Mesothelial cell of epicardium (in vitro differentiated cells): Measurements from ENCODE around the gene ATG4D. TPM values are rescaled to one million over a fixed set of nuclear protein-coding genes. Genes with fewer than 3 reads are reported as not detected.

ENCODE experiments used
- DNase-seq, 2 experiments: peaks; one replicate each; pipeline ENCODE4 v3.0.0; 2021; ENCODE audit warnings: low spot score in 2 of 2; ENCODE audit not compliant: unreplicated experiment in 2 of 2
- H3K27ac Mint-ChIP-seq: 2 replicates; pipeline ENCODE4 v1.8.0; 2021; ENCODE audit warnings: mixed read lengths
- H3K27me3 Mint-ChIP-seq: 2 replicates; pipeline ENCODE4 v1.8.0; 2021; ENCODE audit warnings: low read depth, mixed read lengths
- H3K36me3 Mint-ChIP-seq: 2 replicates; pipeline ENCODE4 v1.8.0; 2021; ENCODE audit warnings: mixed read lengths
- H3K4me1 Mint-ChIP-seq: 2 replicates; pipeline ENCODE4 v1.8.0; 2021; ENCODE audit warnings: mixed read lengths
- H3K4me3 Mint-ChIP-seq: 2 replicates; pipeline ENCODE4 v1.8.0; 2021; ENCODE audit warnings: mild to moderate bottlenecking, moderate library complexity, mixed read lengths
- H3K9me3 Mint-ChIP-seq: 2 replicates; pipeline ENCODE4 v1.8.0; 2021; ENCODE audit warnings: mixed read lengths
- total RNA-seq: library from RNA; stranded (reverse); gene quantifications from 3 replicates; pipeline ENCODE4 v1.2.1, GENCODE V29; 2021
- TF ChIP-seq, protein P1 (sequence below): fragments of 200-600 bp; sonication (generic); IDR thresholded peaks from one replicate; pipeline ENCODE4 v1.5.0; 2021; ENCODE audit warnings: antibody characterized with exemption; ENCODE audit not compliant: unreplicated experiment

ATG4D gene
- total RNA-seq, 1 donor from 2014 or later: 37.3 TPM

DNA sequence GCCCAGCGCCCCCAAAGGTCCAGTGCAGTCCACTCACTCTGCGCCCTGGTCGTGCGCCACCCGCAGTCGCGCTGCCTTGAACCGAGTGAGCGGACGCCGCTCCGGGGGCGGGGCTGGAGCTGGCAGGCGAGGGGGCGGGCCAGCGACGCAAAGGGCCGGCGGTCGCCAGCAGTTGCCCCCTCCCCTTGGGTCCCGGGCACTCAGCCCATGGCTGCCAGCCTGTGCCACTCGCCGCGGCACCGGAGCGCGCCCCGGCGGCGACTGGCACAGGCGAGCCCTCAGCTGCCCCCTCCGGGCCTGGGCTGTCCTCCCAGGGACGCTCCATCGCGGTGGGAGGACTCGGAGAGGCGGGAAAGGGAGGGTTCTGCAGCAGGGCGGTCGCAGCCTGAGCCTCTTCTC, 26.3 kb upstream of the ATG4D start, which contains the start of gene S1PR5:
Gene S1PR5 (minus strand): TSS at position 87 of the 399 bp plus-strand sequence. CDS start 2,436 bp downstream, outside the sequence.
- Mint-ChIP-seq H3K27ac (peak within 1 kb of the TSS; percentile 73), H3K9me3 (no peaks in the 10 kb centered on the region), H3K27me3 (peaks cover 74% of the 10 kb centered on the region)

DNA sequence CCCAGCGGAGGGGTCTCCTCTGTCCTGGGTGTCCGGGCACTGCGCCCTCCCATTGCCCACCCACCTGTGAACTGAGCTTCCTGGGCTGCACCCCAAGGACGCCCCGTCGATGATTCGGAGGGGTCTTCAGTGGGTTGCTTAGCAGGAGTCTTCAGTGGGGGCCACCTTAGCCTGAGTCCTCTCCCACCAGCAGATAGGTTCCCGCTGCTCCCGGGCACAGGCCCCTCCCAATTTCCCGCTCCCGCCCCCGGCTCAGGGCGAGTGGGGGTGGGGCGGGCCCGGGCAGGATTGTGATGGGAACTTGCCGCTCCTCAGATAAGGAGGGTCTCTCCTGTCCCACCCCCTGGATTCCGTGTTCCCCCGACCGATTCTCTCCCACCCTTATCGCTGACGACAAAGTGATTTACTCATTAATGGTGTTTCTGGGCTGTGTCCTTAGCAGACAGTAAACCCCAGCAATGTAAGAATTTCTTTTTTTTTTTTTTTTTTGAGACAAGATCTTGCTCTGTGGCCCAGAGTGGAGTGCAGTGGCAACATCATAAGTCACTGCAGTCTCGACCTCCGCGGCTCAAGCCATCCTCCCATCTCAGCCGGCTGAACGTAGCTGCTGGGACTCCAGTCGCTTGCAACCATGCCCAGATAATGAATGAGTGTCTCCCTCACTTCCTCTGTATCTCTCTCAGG, 25.8 kb upstream of the ATG4D start:
- peak in 1 of 2 experiments; percentile 58 for DNase-seq
- TF ChIP-seq, protein P1, sequence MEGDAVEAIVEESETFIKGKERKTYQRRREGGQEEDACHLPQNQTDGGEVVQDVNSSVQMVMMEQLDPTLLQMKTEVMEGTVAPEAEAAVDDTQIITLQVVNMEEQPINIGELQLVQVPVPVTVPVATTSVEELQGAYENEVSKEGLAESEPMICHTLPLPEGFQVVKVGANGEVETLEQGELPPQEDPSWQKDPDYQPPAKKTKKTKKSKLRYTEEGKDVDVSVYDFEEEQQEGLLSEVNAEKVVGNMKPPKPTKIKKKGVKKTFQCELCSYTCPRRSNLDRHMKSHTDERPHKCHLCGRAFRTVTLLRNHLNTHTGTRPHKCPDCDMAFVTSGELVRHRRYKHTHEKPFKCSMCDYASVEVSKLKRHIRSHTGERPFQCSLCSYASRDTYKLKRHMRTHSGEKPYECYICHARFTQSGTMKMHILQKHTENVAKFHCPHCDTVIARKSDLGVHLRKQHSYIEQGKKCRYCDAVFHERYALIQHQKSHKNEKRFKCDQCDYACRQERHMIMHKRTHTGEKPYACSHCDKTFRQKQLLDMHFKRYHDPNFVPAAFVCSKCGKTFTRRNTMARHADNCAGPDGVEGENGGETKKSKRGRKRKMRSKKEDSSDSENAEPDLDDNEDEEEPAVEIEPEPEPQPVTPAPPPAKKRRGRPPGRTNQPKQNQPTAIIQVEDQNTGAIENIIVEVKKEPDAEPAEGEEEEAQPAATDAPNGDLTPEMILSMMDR: no peak
- no peaks in the 10 kb centered on the region for H3K36me3 Mint-ChIP-seq
- peaks cover 75% of the 10 kb centered on the region for H3K27me3 Mint-ChIP-seq
- H3K4me3 Mint-ChIP-seq: peak overlapping the region; percentile 71
- no peaks in the 10 kb centered on the region for H3K9me3 Mint-ChIP-seq
- H3K27ac Mint-ChIP-seq: peak overlapping the region; percentile 73
- H3K4me1 Mint-ChIP-seq: peaks cover 20% of the 10 kb centered on the region

More for the DNA sequence above, 26.3 kb upstream of the ATG4D start, which contains the start of gene S1PR5:
- Mint-ChIP-seq H3K4me3 (peak within 1 kb of the TSS; percentile 71), H3K36me3 (no peaks in the 10 kb centered on the region), H3K4me1 (peaks cover 20% of the 10 kb centered on the region)
- DNase-seq: peak in 1 of 2 experiments; percentile 48
- TF ChIP-seq, protein P1: no peak

DNA sequence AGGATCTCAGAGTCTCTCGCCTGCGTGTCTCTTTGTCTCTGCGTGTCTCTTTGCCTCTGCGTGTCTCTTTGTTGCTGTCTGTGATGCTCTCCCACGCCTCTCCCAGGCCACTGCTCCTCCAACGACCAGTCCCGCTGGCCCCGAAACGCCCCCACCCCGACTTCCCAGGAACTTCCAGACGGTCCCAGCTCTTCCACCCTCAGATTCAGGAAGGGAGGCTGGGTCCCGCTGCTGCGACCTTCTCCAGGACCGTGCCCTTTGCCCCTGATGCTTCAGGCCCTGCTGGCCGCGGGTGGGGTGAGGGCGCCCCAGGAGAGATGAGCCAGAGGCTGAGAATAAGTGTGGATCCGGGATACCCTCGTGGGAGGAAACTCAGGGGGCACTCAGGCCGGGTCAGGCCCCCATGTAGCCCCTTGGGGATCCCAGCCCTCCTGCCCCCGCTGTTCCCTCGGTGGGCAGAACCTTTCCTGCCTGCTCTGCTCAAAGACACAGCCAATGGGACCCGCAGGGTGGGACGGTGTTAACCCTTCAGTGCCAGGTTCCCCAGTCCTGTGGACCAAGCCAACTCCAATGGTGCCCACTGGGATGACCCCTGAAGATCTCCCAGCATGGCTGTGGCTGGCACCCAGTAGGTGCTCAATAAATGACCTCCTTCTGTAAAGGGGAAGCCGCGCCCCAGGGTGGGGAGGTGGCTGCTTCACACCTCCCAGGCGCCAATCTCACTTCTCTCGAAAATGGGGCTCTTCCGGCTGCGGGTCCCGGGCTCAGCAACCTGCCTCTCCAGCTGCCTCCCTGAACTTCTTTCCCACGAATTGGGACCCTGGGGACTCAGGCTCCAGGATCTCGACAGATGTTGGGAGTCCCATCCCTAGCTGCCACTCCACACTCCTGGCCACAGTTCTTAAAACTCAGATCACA, 25.0 kb upstream of the ATG4D start:
- H3K36me3 Mint-ChIP-seq: no peaks in the 10 kb centered on the region
- TF ChIP-seq, protein P1: no peak
- DNase-seq: no peak
- H3K4me3 Mint-ChIP-seq: peak overlapping the region; percentile 71
- H3K27me3 Mint-ChIP-seq: peaks cover 74% of the 10 kb centered on the region
- no peak overlapping the region for H3K27ac Mint-ChIP-seq
- H3K9me3 Mint-ChIP-seq: no peaks in the 10 kb centered on the region
- H3K4me1 Mint-ChIP-seq: peaks cover 20% of the 10 kb centered on the region

DNA sequence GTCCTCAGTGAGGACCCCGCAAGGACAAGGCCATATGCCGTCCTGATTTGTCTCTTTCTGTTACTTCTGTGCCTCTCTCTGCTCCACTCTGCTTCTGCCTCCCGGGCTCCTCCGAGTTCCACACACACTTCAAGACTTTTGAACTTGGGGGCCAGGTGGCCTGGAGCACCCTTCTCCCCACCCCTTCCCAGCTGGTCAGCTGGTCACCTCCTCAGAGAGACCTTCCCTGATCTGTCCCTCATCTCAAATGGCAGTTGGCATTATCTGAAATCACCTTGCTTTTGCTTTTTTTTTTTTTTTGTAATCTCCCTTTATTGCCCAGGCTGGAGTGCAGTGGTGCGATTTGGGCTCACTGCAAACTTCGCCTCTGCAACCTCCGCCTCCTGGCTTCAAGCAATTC, 24.3 kb upstream of the ATG4D start:
- no peak overlapping the region for H3K27ac Mint-ChIP-seq
- no peaks in the 10 kb centered on the region for H3K36me3 Mint-ChIP-seq
- peaks cover 20% of the 10 kb centered on the region for H3K4me1 Mint-ChIP-seq
- TF ChIP-seq, protein P1: no peak
- no peak for DNase-seq
- no peaks in the 10 kb centered on the region for H3K9me3 Mint-ChIP-seq
- H3K4me3 Mint-ChIP-seq: peak overlapping the region; percentile 40
- H3K27me3 Mint-ChIP-seq: peaks cover 80% of the 10 kb centered on the region

DNA sequence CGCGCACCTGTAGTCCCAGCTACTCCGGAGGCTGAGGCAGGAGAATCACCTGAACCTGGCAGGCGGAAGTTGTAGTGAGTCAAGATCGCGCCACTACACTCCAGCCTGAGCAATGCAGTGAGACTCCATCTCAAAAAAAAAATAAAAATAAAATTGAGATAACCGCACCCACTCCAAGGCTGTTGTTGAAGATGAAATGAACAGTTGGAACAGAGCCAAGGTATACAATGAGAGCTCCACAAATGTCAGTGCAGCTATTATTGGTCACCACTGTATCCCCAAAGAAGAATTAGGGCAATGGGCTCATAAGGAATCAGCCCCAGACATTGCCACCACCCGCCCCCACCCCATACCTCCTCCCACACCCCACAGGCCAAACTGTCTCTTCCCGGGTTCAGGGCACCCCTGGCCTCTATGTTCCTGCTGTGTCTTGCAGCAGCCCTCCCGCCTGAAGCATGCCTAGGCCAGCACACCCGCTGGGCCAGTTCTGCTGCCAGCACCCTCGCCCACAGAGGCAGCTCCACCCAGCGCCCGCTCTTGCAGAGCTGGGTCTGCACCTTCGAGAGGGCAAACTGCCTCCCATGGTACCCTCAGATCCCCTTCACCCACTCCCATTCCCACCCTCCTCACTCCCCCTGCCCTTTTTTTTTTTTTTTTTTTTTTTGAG, 22.9 kb upstream of the ATG4D start:
- Mint-ChIP-seq H3K36me3 (no peaks in the 10 kb centered on the region), H3K9me3 (no peaks in the 10 kb centered on the region), H3K27ac (no peak overlapping the region), H3K27me3 (peaks cover 71% of the 10 kb centered on the region), H3K4me1 (peaks cover 19% of the 10 kb centered on the region), H3K4me3 (no peak overlapping the region)
- TF ChIP-seq, protein P1: no peak
- no peak for DNase-seq
